GM04503 (cell line): Measurements from ENCODE around the gene SPDYE3.
"Not testable (repeated sequence)": the region's sequence is repeated elsewhere in the genome, so short reads cannot be mapped to it uniquely, and the experiment has no call there.

Source experiments
- DNase-seq: peaks from one replicate; pipeline ENCODE4 v3.0.0-alpha.2; 2012; ENCODE audit warnings: low read depth

SPDYE3 gene, protein sequence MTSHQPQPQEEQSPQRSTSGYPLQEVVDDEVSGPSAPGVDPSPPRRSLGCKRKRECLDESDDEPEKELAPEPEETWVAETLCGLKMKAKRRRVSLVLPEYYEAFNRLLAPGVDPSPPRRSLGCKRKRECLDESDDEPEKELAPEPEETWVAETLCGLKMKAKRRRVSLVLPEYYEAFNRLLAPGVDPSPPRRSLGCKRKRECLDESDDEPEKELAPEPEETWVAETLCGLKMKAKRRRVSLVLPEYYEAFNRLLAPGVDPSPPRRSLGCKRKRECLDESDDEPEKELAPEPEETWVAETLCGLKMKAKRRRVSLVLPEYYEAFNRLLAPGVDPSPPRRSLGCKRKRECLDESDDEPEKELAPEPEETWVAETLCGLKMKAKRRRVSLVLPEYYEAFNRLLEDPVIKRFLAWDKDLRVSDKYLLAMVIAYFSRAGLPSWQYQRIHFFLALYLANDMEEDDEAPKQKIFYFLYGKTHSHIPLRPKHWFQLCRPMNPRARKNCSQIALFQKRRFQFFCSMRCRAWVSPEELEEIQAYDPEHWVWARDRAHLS

DNA sequence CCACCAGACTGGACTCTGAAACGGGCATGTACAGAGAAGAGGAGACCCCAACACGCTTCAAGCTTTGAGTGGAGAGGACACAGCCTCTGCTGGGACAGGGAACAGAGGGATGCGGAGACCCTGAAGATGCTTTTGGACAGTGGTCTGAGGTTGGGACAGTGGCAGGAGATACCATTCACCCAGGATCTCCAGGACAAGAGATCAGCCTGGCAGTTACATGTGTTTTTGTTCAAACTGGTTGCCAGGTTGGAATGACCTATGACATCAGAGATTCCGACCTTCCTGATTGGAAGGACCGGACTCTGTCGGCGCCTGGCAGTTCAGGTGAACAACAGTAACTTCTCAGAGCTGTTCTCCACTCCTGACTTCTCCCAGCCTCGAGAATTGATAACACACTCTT, at the start of gene SPDYE3:
Gene SPDYE3, plus strand, starts transcription at position 301 of the 400 bp plus-strand sequence. CDS start 184 bp downstream, outside the sequence.
- not testable (repeated sequence) for DNase-seq

DNA sequence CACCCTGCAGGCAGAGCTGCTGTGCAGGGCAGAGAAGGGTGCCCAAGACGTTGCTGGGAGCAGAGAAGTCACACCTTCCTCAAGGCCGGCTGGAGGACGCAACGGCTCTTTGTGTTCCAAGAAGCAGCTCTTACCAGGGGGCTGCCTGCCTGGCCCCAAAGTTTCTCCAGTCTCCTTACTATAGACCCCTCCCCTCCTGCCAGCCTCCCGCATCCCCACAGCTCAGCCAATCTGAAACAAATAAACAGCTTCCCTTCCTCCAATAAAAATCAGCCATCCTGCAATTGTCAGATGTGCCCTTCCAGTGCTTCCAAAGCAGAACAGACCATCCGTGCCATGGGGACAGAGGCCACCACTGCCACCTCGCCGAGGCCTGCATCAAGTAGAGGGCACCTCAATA, 47.5 kb upstream of the SPDYE3 start:
- not testable (repeated sequence) for DNase-seq

DNA sequence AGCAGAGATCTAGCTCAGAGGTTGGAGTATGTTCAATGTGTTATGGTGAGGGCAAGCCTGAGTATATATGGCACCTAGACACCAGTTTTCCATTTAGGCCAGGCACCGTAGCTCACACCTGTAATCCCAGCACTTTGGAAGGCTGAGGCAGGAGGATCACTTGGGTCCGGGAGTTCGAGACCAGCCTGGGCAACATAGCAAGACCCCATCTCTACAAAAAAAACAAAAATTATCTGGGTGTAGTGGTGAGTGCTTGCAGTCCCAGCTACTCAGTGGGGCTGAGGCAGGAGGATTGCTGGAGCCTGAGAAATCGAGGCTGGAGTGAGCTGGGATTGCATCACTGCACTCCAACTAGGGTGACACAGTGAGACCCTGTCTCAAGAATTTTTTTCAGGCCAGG, 44.6 kb upstream of the SPDYE3 start:
- DNase-seq, result not testable (repeated sequence)

DNA sequence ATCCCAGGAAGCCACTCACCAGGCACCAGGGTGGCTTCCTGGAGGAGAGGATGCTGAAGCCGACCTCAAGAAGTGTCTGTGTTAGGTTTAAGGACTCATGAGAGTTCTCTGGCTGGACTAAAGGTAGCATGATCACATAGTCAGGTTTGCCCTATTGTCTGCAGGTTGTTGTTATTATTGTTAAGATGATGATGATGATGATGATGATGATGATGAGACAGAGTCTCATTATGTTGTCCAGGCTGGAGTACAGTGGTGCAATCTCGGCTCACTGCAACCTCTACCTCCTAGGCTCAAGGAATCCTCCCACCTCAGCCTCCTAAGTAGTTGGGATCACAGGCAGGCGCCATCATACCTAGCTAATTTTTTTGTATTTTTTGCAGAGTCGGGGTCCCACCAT, 43.3 kb upstream of the SPDYE3 start:
- DNase-seq, result not testable (repeated sequence)

GRCh38 chr7:100264669-100265165, 42.8 kb upstream of the SPDYE3 start:
- peak; percentile 29 for DNase-seq

GRCh38 chr7:100265851-100266250, 41.7 kb upstream of the SPDYE3 start:
- DNase-seq, result peak; percentile 27

DNA sequence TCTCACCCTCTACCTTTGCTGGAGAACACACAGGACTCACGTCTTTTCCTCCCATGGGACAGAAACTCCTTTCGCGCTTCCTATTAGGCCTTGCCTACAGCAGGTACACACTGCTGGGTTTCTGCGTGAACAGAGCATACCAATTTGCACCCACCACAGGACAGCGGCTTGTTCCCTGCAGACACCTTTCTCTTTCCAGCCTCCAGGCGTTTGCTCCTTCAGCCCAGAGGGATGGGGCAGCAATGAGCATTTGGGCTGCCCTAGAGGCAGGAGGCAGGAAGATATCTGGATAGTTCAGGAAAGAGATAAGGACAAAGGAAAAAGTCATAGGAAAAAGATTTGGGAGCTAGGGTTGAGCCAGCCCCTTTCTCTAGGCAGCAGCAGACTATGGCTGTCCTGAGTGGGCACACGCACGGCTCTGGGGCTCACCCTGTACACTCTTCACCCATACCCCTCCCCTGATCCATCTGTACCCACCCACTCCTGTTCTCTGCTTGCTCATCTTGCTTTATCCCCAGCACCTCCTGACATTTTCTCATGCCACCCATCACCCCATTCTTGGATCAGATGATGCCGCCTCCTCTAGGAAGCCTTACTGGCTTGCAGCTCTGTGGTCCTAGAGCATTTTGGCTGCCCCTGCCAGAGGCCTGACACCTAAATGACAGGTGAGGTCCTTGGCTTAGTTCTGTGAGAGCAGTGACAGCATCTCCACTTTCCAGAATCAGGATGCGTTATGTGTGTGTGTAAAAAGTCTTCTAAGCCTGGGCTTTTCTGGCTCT, 40.7 kb upstream of the SPDYE3 start:
- DNase-seq, result no peak

DNA sequence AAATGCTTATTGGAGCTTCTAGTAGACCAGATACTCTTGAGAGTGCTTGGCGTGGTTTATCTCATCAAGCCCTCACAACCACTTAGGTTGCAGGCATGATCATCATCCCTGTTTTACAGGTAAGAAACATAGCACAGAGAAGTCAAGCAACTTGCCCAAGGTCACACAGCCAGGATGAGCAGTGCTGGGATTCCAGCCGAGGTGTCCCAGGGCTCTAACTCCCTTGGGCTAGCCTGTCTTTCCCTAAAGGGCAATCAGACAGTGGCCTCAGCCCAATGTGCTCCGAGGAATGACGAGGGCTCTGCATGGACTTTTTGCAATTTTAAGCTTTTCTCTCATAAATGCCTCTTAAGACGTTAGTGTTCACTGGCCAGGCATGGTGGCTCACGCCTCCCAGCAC, 39.9 kb upstream of the SPDYE3 start:
- DNase-seq, result no peak

GRCh38 chr7:100268882-100269281, 38.6 kb upstream of the SPDYE3 start:
- not testable (repeated sequence) for DNase-seq

GRCh38 chr7:100269306-100270045, 38.0 kb upstream of the SPDYE3 start:
- DNase-seq, result not testable (repeated sequence)

GRCh38 chr7:100270046-100270918, 37.2 kb upstream of the SPDYE3 start:
- DNase-seq, result not testable (repeated sequence)

GRCh38 chr7:100270941-100271593, 36.4 kb upstream of the SPDYE3 start:
- DNase-seq, result not testable (repeated sequence)

- no peak for DNase-seq
Measured at GRCh38 chr7:100271716-100272537, 35.6 kb upstream of the SPDYE3 start.

GRCh38 chr7:100272538-100272902, 35.0 kb upstream of the SPDYE3 start:
- not testable (repeated sequence) for DNase-seq

GRCh38 chr7:100275120-100275519, 32.4 kb upstream of the SPDYE3 start:
- no peak for DNase-seq

GRCh38 chr7:100276126-100276525, 31.4 kb upstream of the SPDYE3 start:
- DNase-seq, result not testable (repeated sequence)

- DNase-seq, result not testable (repeated sequence)
Measured at GRCh38 chr7:100282069-100282608, 25.4 kb upstream of the SPDYE3 start.

GRCh38 chr7:100283147-100283546, 24.4 kb upstream of the SPDYE3 start:
- not testable (repeated sequence) for DNase-seq
